WTC11 (cell line): ENCODE results near the gene PAQR8.

Source experiments
- AR ChIP-seq: fragments of 250-450 bp; sonication (Bioruptor Pico); IDR thresholded peaks from 2 replicates; pipeline ENCODE4 v1.9.0; 2021; ENCODE audit warnings: mild to moderate bottlenecking
- ATF6 ChIP-seq: sonication (generic); formaldehyde crosslinking; IDR thresholded peaks from 2 replicates; pipeline ENCODE4 v1.8.1; 2023; ENCODE audit warnings: mild to moderate bottlenecking, missing genetic modification reagents
- CREB1 ChIP-seq: sonication (generic); formaldehyde crosslinking; IDR thresholded peaks from 2 replicates; pipeline ENCODE4 v1.8.0; 2023; ENCODE audit warnings: mild to moderate bottlenecking, missing genetic modification reagents
- E2F5 ChIP-seq: sonication (generic); formaldehyde crosslinking; IDR thresholded peaks from 2 replicates; pipeline ENCODE4 v1.8.1; 2022; ENCODE audit warnings: mild to moderate bottlenecking, moderate library complexity, missing genetic modification reagents
- MXD4 ChIP-seq: fragments of 250-450 bp; sonication (Bioruptor Pico); IDR thresholded peaks from 2 replicates; pipeline ENCODE4 v1.8.0; 2021; ENCODE audit warnings: mild to moderate bottlenecking, moderate library complexity, borderline replicate concordance
- PRDM15 ChIP-seq: sonication (generic); formaldehyde crosslinking; IDR thresholded peaks from 2 replicates; pipeline ENCODE4 v1.8.0; 2022; ENCODE audit warnings: missing genetic modification reagents
- STAT6 ChIP-seq: sonication (generic); formaldehyde crosslinking; conservative IDR thresholded peaks from 2 replicates; pipeline ENCODE4 v1.8.1; 2023; ENCODE audit warnings: mild to moderate bottlenecking, low read depth, missing genetic modification reagents, moderate library complexity
- TCF7 ChIP-seq: sonication (generic); formaldehyde crosslinking; IDR thresholded peaks from 2 replicates; pipeline ENCODE4 v1.8.0; 2022; ENCODE audit warnings: mild to moderate bottlenecking, low read depth, missing genetic modification reagents, moderate library complexity
- USF1 ChIP-seq: sonication (generic); formaldehyde crosslinking; IDR thresholded peaks from 2 replicates; pipeline ENCODE4 v1.8.0; 2022; ENCODE audit warnings: mild to moderate bottlenecking, missing genetic modification reagents
- USF2 ChIP-seq: sonication (generic); formaldehyde crosslinking; IDR thresholded peaks from 2 replicates; pipeline ENCODE4 v1.8.1; 2023; ENCODE audit warnings: mild to moderate bottlenecking, missing genetic modification reagents, moderate library complexity
- ZNF281 ChIP-seq: sonication (generic); formaldehyde crosslinking; IDR thresholded peaks from 2 replicates; pipeline ENCODE4 v1.8.0; 2023; ENCODE audit warnings: mild to moderate bottlenecking, missing genetic modification reagents
- TF ChIP-seq, protein P1 (sequence below): fragments of 200-600 bp; IDR thresholded peaks from 2 replicates; pipeline ENCODE4 v1.8.0; 2022; ENCODE audit warnings: antibody characterized with exemption

- no peak for TF ChIP-seq USF2 (CRISPR knock-in tag)
- no peak for TF ChIP-seq TCF7 (CRISPR knock-in tag)
- TF ChIP-seq, protein P1, sequence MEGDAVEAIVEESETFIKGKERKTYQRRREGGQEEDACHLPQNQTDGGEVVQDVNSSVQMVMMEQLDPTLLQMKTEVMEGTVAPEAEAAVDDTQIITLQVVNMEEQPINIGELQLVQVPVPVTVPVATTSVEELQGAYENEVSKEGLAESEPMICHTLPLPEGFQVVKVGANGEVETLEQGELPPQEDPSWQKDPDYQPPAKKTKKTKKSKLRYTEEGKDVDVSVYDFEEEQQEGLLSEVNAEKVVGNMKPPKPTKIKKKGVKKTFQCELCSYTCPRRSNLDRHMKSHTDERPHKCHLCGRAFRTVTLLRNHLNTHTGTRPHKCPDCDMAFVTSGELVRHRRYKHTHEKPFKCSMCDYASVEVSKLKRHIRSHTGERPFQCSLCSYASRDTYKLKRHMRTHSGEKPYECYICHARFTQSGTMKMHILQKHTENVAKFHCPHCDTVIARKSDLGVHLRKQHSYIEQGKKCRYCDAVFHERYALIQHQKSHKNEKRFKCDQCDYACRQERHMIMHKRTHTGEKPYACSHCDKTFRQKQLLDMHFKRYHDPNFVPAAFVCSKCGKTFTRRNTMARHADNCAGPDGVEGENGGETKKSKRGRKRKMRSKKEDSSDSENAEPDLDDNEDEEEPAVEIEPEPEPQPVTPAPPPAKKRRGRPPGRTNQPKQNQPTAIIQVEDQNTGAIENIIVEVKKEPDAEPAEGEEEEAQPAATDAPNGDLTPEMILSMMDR: no peak
- no peak for TF ChIP-seq ATF6 (CRISPR knock-in tag)
- no peak for TF ChIP-seq E2F5 (CRISPR knock-in tag)
- no peak for TF ChIP-seq USF1
- no peak for TF ChIP-seq PRDM15 (CRISPR knock-in tag)
- no peak for TF ChIP-seq AR (CRISPR knock-in tag)
- no peak for TF ChIP-seq ZNF281 (CRISPR knock-in tag)
- no peak for TF ChIP-seq STAT6 (CRISPR knock-in tag)
- no peak for TF ChIP-seq MXD4
- no peak for TF ChIP-seq CREB1 (CRISPR knock-in tag)
Observed at GRCh38 chr6:52409499-52409898, 47.5 kb downstream of the PAQR8 start.
